GM21717 (cell line): Measurements from ENCODE around the gene STPG2.

ENCODE experiments used
- ATAC-seq: cut with Tn5 transposase; IDR thresholded peaks from one replicate; pipeline ENCODE4 v1.9.1; 2021; ENCODE audit warnings: mild to moderate bottlenecking, moderate library complexity; ENCODE audit not compliant: unreplicated experiment

Gene STPG2

GRCh38 chr4:97525236-97525635 is 618.0 kb downstream of the STPG2 start:
- no peak for ATAC-seq

DNA sequence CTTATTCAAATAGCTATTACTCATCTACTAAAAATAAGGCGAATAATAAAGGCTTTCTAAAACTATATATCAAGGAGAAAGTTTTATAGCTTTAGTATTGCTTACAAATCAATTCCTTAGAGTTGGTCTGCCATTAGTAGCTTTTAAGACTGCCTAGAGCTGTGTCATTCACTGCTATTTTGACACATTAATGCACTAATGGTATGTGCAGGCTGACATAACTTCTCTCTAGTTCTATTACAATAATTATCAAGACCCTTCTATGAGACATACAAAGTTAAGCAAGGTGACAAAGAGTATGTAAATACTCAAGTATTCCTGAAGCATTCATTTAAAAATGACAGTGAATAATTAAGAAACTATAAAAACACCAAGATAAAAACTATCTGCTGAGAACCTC is 625.3 kb downstream of the STPG2 start:
- no peak for ATAC-seq

- no peak for ATAC-seq
Measured at GRCh38 chr4:97513917-97514316, 629.4 kb downstream of the STPG2 start.
